K562 (cell line): ENCODE data around the gene ARHGAP31.

ENCODE experiments used
- RAD21 ChIP-seq, 2 experiments: fragments of 250-450 bp in 1 of 2; fragments of 450-650 bp in 1 of 2; sonication (Bioruptor Pico) in 1 of 2; formaldehyde crosslinking in 1 of 2; IDR thresholded peaks in 1 of 2; conservative IDR thresholded peaks in 1 of 2; 2 replicates each; pipeline versions ENCODE4 v1.4.0 to v1.8.0; 2020 to 2022; ENCODE audit warnings: mild to moderate bottlenecking in 2 of 2, moderate library complexity in 1 of 2
- SAFB ChIP-seq: fragments of 200-400 bp; formaldehyde crosslinking; IDR thresholded peaks from 2 replicates; pipeline ENCODE4 v1.6.1; 2017; ENCODE audit warnings: low read depth, low read length, borderline replicate concordance
- SRSF1 ChIP-seq: fragments of 200-400 bp; formaldehyde crosslinking; IDR thresholded peaks from 2 replicates; pipeline ENCODE4 v1.6.1; 2017; ENCODE audit warnings: mild to moderate bottlenecking, low read depth, low read length, moderate library complexity
- USF1 ChIP-seq: sonication (generic); formaldehyde crosslinking; IDR thresholded peaks from 2 replicates; pipeline ENCODE4 v1.9.0; 2022; ENCODE audit warnings: mild to moderate bottlenecking, missing genetic modification reagents
- ZNF699 ChIP-seq: fragments of 250-450 bp; sonication (Bioruptor Pico); IDR thresholded peaks from 2 replicates; pipeline ENCODE4 v1.8.0; 2021; ENCODE audit warnings: mild to moderate bottlenecking, moderate library complexity; ENCODE audit not compliant: insufficient replicate concordance
- TF ChIP-seq, protein P1 (sequence below), 2 experiments: fragments of 450-650 bp in 1 of 2; sonication (generic) in 1 of 2; formaldehyde crosslinking in 1 of 2; IDR thresholded peaks; 2 replicates each; pipeline versions ENCODE4 v1.7.1 to v1.9.0; 2016 to 2022; ENCODE audit warnings: inconsistent platforms in 1 of 2, mild to moderate bottlenecking in 1 of 2, missing genetic modification reagents in 1 of 2

DNA sequence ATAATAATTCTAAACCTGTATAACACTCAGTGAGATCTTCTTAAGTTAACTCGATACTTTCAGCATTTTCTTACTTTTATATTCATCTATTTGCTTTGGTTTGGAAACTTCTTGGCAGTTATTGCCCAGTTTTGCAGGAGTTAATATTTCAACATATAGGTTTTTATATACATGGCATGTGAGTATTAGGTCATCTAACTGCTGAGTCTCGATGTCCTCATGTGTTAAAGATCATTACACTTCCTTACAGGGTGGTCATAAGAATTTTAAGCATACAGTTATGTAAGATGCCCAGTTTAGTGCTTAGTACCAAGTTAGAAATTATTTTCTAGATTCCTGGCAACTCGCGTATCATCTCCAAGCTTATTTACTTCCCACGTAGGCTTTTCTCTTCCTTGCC lies 106.3 kb downstream of the ARHGAP31 start:
- TF ChIP-seq SRSF1 (no peak), RAD21 (CRISPR knock-in tag; conservative IDR thresholded peaks at IDR 0.05 in 1 of 2, IDR thresholded peaks at IDR 0.05 in 1 of 2) (no peak), ZNF699 (CRISPR knock-in tag) (no peak), SAFB (no peak), USF1 (CRISPR knock-in tag) (no peak)
- TF ChIP-seq, protein P1, sequence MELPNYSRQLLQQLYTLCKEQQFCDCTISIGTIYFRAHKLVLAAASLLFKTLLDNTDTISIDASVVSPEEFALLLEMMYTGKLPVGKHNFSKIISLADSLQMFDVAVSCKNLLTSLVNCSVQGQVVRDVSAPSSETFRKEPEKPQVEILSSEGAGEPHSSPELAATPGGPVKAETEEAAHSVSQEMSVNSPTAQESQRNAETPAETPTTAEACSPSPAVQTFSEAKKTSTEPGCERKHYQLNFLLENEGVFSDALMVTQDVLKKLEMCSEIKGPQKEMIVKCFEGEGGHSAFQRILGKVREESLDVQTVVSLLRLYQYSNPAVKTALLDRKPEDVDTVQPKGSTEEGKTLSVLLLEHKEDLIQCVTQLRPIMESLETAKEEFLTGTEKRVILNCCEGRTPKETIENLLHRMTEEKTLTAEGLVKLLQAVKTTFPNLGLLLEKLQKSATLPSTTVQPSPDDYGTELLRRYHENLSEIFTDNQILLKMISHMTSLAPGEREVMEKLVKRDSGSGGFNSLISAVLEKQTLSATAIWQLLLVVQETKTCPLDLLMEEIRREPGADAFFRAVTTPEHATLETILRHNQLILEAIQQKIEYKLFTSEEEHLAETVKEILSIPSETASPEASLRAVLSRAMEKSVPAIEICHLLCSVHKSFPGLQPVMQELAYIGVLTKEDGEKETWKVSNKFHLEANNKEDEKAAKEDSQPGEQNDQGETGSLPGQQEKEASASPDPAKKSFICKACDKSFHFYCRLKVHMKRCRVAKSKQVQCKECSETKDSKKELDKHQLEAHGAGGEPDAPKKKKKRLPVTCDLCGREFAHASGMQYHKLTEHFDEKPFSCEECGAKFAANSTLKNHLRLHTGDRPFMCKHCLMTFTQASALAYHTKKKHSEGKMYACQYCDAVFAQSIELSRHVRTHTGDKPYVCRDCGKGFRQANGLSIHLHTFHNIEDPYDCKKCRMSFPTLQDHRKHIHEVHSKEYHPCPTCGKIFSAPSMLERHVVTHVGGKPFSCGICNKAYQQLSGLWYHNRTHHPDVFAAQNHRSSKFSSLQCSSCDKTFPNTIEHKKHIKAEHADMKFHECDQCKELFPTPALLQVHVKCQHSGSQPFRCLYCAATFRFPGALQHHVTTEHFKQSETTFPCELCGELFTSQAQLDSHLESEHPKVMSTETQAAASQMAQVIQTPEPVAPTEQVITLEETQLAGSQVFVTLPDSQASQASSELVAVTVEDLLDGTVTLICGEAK (IDR thresholded peaks at IDR 0.05) = no peak
- TF ChIP-seq, protein P1 (CRISPR knock-in tag; IDR thresholded peaks at IDR 0.05) = no peak
